CD4-positive, alpha-beta T cell (primary cell): ENCODE measurements around the gene KDM4F. TPM values are rescaled to one million over a fixed set of nuclear protein-coding genes. Genes with fewer than 3 reads are reported as not detected.
A peak's percentile ranks its signal among the peaks of the same experiment; 100 is the strongest.

Experiments used
- ATAC-seq: fragments of 200-7000 bp; cut with Tn5 transposase; one replicate; pipeline ENCODE4 v1.10.0; 2022; ENCODE audit warnings: mild to moderate bottlenecking; ENCODE audit not compliant: poor library complexity
- CTCF ChIA-PET: fragments of 350-600 bp; sonication (Branson Sonifier 250); formaldehyde crosslinking; loops from one replicate; lab custom pipeline; 2021; ENCODE audit warnings: antibody characterized with exemption, inconsistent platforms; lab: Charles Lee
- POLR2A ChIA-PET: fragments of 350-600 bp; sonication (Branson Sonifier 250); formaldehyde crosslinking; loops from one replicate; lab custom pipeline; 2021; ENCODE audit warnings: antibody characterized with exemption, inconsistent platforms; lab: Charles Lee
- DNase-seq, 14 experiments: peaks; one replicate each; pipeline ENCODE4 v3.0.0-alpha.2; 2013 to 2020; ENCODE audit warnings: mixed read lengths in 2 of 14
- H3K27ac ChIP-seq, 2 donors: one replicate each; pipeline versions ENCODE4 v1.5.1 to v1.7.0; 2013; ENCODE audit warnings: low read length in 2 of 2, low read depth in 1 of 2, mild to moderate bottlenecking in 1 of 2
- H3K27me3 ChIP-seq, 2 experiments: 1 replicate in 1 of 2; 2 replicates in 1 of 2; pipeline versions ENCODE4 v1.6.1 to v1.7.0; 2013; ENCODE audit warnings: low read length in 2 of 2, control low read depth in 1 of 2, mild to moderate bottlenecking in 1 of 2, moderate library complexity in 1 of 2; ENCODE audit not compliant: insufficient read depth in 2 of 2, control insufficient read depth in 1 of 2
- H3K36me3 ChIP-seq: one replicate; pipeline ENCODE4 v1.6.1; 2013; ENCODE audit warnings: low read length, control low read depth; ENCODE audit not compliant: insufficient read depth
- H3K4me1 ChIP-seq: one replicate; pipeline ENCODE4 v1.6.1; 2013; ENCODE audit warnings: low read length, control low read depth; ENCODE audit not compliant: insufficient read depth
- H3K4me3 ChIP-seq: one replicate; pipeline ENCODE4 v1.5.1; 2013; ENCODE audit warnings: mild to moderate bottlenecking, low read length, moderate library complexity
- H3K9me3 ChIP-seq, 2 experiments: 1 replicate in 1 of 2; 2 replicates in 1 of 2; pipeline versions ENCODE4 v1.6.1 to v1.7.0; 2013; ENCODE audit warnings: low read length in 2 of 2, mild to moderate bottlenecking in 2 of 2, control low read depth in 1 of 2, moderate library complexity in 1 of 2; ENCODE audit not compliant: control insufficient read depth in 1 of 2, insufficient read depth in 1 of 2
- H3K27ac Mint-ChIP-seq: one replicate; pipeline ENCODE4 v1.8.0; 2020; ENCODE audit warnings: mixed read lengths
- H3K27me3 Mint-ChIP-seq: one replicate; pipeline ENCODE4 v1.8.0; 2021; ENCODE audit warnings: mixed read lengths
- H3K36me3 Mint-ChIP-seq: one replicate; pipeline ENCODE4 v1.8.0; 2021; ENCODE audit warnings: low read depth, mixed read lengths
- H3K4me1 Mint-ChIP-seq: one replicate; pipeline ENCODE4 v1.8.0; 2021; ENCODE audit warnings: low read depth, mixed read lengths
- H3K4me3 Mint-ChIP-seq: one replicate; pipeline ENCODE4 v1.8.0; 2020; ENCODE audit warnings: mild to moderate bottlenecking, mixed read lengths
- H3K9me3 Mint-ChIP-seq: one replicate; pipeline ENCODE4 v1.8.0; 2020; ENCODE audit warnings: mixed read lengths
- intact Hi-C, 2 experiments: fragments of 100-400 bp; cut with DNase I in 1 of 2; cut with micrococcal nuclease in 1 of 2; formaldehyde crosslinking; loops; one replicate each; pipeline versions ENCODE4 v1.15.1 to v1.9.0; 2023 to 2025; cut with DNase I, micrococcal nuclease
- total RNA-seq, 174 experiments: library from RNA in 2 of 174; stranded (reverse) in 2 of 174; gene quantifications; one replicate each; pipeline ENCODE4 v1.2.3 and lab custom pipeline; 2021 to 2026
- TF ChIP-seq, protein P1 (sequence below): fragments of 200-600 bp; IDR thresholded peaks from one replicate; pipeline ENCODE4 v1.8.0; 2022; ENCODE audit warnings: antibody characterized with exemption, mild to moderate bottlenecking

Gene KDM4F
- total RNA-seq, 2 experiments from 2014 or later: not detected

DNA sequence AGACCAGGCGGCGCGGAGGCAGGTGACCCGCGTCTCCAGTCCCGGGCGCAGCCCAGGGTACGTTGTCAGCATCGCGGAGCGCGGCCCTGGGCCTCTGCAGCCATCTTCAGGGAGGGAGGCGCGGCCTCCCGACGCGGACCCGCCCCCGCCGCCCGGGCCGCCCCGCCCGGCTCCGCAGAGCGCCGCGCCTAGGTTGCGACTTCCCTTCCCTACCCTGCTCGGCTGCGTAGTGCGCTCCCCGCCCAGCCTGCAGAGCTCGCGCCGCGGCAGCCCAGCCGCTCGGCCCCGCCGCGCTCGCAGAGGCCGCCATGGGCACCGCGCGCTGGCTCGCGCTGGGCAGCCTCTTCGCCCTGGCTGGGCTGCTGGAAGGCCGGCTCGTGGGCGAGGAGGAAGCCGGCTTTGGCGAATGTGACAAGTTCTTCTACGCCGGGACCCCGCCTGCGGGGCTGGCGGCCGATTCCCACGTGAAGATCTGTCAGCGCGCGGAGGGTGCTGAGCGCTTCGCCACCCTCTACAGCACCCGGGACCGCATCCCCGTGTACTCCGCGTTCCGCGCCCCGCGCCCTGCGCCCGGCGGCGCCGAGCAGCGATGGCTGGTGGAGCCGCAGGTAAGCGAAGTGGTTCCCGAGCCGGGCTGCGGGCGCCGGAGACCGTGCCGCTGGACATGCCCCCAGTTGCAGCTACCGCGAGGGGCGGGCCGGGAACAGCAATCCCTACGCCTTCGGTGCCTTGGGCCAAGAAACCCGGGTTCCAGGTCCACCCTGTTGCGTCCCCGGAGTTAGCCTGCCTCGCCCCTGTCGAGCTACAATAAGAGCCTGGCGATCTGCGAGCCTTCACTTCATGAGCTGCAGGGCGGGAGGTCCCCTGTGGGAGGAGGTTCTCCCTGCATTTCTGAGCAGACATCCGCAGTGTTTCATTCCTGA lies 40.7 kb downstream of the KDM4F start, which contains the start of gene ENDOD1:
Gene ENDOD1, plus strand, starts transcription at position 227 of the 923 bp plus-strand sequence. Its CDS starts 82 bp downstream, at position 309.
- H3K4me3 ChIP-seq: peak within 1 kb of the TSS; percentile 78
- ATAC-seq (peak; percentile 94), DNase-seq (peak; percentile 70 to 94 (median 84))
- Mint-ChIP-seq H3K27me3 (no peaks in the 10 kb centered on the region), H3K9me3 (no peaks in the 10 kb centered on the region), H3K4me1 (peaks cover 50% of the 10 kb centered on the region), H3K4me3 (peak within 1 kb of the TSS; percentile 92), H3K27ac (peak within 1 kb of the TSS; percentile 95), H3K36me3 (peaks cover 5% of the 10 kb centered on the region)
- H3K27ac ChIP-seq: peak within 1 kb of the TSS; percentile 77 to 84
- intact Hi-C loops: loop anchor here (1.0 to 5.0 kb wide), 10 partner anchors 20 to 1302 kb away; partner anchors contain the start of genes CEP57 (in 1 of the 2), JRKL (in 1 of the 2) and SESN3 (in 1 of the 2)
- no peaks in the 10 kb centered on the region for H3K36me3 ChIP-seq
- TF ChIP-seq, protein P1, sequence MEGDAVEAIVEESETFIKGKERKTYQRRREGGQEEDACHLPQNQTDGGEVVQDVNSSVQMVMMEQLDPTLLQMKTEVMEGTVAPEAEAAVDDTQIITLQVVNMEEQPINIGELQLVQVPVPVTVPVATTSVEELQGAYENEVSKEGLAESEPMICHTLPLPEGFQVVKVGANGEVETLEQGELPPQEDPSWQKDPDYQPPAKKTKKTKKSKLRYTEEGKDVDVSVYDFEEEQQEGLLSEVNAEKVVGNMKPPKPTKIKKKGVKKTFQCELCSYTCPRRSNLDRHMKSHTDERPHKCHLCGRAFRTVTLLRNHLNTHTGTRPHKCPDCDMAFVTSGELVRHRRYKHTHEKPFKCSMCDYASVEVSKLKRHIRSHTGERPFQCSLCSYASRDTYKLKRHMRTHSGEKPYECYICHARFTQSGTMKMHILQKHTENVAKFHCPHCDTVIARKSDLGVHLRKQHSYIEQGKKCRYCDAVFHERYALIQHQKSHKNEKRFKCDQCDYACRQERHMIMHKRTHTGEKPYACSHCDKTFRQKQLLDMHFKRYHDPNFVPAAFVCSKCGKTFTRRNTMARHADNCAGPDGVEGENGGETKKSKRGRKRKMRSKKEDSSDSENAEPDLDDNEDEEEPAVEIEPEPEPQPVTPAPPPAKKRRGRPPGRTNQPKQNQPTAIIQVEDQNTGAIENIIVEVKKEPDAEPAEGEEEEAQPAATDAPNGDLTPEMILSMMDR: no peak
- no peaks in the 10 kb centered on the region for H3K9me3 ChIP-seq
- CTCF ChIA-PET: interaction anchor here (0.8 to 7.2 kb wide), 9 partner anchors 9 to 619 kb away, joined by 3 to 67 read pairs (median 4); partner anchors contain the start of genes SESN3 and SRSF8
- peaks cover 34% of the 10 kb centered on the region for H3K4me1 ChIP-seq
- H3K27me3 ChIP-seq: no peaks in the 10 kb centered on the region
- POLR2A ChIA-PET: interaction anchor here (0.5 to 5.3 kb wide), 29 partner anchors 9 to 1349 kb away, joined by 3 to 266 read pairs (median 5); partner anchors contain the start of genes C11orf54, CCDC82, CEP57 and CWC15

DNA sequence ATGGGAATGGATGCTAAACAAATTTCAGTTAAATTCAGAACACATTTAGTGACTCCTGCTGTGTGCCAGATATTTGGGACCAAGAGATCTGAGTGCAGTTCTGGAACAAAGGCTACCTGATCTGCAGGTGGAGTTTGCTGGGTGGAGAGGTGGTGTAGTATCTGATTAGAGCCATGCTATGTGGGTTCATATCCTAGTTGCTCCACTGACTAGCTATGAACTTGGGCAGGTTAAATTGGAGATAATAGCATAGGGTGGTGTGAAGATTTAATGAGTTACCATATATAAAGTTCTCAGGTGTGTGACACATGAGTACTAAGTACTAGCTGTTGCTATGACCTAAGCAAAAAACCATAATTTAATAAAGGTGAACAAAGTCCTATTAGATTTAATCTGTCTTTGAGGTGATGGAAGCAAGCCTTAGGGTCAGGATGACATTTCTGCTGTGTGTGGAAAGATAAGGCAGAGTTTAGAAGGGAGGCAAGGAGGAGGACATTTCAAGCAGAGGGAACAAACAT lies 42.5 kb downstream of the KDM4F start:
- no peak overlapping the region for H3K27ac ChIP-seq
- TF ChIP-seq, protein P1: no peak
- H3K4me3 ChIP-seq: no peak overlapping the region
- ChIA-PET CTCF (interaction anchor here (7.2 kb wide), 1 partner anchor 23 kb away, joined by 67 read pairs; the partner anchor contains the start of gene SRSF8), POLR2A (interaction anchor here (0.8 to 5.3 kb wide), 4 partner anchors 24 to 698 kb away, joined by 3 to 266 read pairs (median 63); partner anchors contain the start of genes CEP57, FAM76B and SRSF8)
- Mint-ChIP-seq H3K4me3 (peak overlapping the region; percentile 91), H3K27me3 (no peaks in the 10 kb centered on the region), H3K9me3 (no peaks in the 10 kb centered on the region), H3K36me3 (peaks cover 10% of the 10 kb centered on the region), H3K4me1 (peaks cover 50% of the 10 kb centered on the region), H3K27ac (peak overlapping the region; percentile 95)
- intact Hi-C loops: loop anchor here in 1 of 2 experiments (2.0 to 5.0 kb wide), 3 partner anchors 57 to 701 kb away; partner anchors contain the start of genes CEP57 and SESN3
- no peaks in the 10 kb centered on the region for H3K36me3 ChIP-seq
- DNase-seq: no peak
- H3K4me1 ChIP-seq: peaks cover 34% of the 10 kb centered on the region
- no peaks in the 10 kb centered on the region for H3K27me3 ChIP-seq
- no peaks in the 10 kb centered on the region for H3K9me3 ChIP-seq
- no peak for ATAC-seq
